Measurements from ENCODE around the gene NKX1-2.
A peak's percentile ranks its signal among the peaks of the same experiment; 100 is the strongest.
"Not testable (repeated sequence)": the region's sequence is repeated elsewhere in the genome, so short reads cannot be mapped to it uniquely, and the experiment has no call there.

Gene NKX1-2

DNA sequence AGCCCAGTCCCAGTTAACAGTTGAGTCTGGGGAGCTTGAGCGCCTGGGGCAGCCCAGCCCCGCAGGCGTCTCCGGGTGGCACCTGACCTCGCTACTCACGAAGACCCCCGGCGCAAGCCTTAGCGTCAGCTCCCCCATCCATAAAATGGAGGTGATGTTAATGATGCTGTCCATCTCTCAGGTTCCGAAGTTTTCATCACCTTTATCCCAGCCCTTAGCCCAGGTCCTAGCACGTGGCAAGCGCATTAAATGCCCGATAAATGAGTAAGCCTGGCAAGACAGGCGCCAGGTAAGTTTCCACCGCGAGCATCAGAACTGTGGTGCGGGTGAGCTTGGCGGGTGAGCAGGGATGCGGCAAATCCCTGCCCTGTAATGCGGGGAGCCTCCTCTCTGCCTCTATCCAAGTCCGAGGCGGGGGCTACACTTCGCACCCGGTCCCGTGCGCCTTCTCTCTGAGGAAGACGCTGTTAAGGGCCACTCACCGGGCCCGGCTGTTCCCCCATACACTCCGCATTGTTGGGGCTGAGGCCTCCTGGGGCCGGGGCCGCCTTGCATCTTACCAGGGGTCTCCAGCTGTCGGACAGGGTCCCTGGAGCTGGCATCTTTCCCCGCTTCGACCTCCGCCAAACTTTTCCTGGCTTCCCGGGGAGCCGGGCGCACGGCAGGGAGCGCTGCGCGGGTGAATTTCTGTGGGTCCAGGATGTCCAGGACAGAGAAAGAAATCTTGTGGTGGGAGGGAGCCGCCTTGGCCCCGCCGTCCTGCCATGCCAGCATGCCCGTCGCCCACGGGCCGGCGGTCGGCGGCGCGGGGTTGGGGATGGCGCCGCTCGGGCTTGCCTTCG, 444 bp downstream of the NKX1-2 start:
- peak; percentile 72 for DNase-seq

DNA sequence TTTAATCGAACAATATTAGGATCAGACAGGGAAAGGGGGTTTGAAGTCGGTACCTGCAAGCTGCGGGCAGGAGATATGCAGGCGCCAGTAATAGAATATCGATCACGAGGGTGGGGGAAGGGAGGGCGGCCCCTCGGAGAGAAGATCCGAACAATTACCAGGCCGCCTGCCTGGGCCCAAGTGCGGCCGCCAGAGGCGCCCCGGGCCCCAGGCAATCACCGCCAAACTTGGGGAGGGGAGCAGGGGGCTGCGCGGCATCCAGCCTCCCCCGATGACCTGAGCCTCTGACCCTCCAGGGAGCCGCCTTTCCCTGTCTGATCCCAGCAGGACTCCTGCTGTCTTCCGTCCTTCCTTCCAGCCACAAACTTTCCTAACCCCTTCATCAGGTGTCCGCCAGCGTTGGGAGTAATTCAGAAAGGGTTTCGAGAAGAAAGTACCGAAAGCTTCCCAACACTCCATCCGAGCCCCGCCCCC, 1.1 kb downstream of the NKX1-2 start:
- peak; percentile 33 for DNase-seq

DNA sequence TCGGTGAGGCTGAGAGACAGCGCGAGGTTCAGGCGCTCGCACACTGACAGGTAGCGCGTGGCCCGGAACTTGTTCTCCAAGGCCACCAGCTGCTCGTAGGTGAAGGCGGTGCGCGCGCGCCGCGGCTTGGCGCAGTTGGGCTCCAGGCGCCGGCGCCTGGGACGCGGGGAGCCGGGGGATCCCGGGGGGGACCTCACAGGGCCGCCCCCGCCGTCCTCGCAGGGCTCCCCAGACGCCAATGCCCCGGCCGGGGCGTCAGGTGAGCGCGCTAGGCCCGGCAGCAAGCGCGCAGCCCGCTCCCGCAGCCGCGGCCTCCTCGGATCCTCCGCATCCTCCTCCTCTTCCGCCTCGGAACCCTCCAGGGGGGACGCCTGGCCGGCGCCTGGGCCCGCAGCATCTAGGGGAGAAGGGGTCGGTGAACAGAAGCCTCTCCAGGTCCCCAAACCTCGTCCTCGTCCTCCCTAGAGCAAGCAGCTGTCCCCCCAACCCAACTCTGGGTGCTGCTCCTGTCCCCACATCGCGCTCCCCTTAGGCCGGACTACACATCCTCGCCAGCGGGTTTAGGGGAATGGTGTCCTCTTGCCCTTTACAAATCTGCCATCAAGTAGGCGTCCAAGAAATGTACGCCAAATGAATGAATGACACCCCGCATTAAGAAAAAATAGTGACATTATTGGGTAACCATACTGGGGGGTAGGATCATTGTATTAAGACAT, 1.9 kb downstream of the NKX1-2 start:
- peak; percentile 68 for DNase-seq

DNA sequence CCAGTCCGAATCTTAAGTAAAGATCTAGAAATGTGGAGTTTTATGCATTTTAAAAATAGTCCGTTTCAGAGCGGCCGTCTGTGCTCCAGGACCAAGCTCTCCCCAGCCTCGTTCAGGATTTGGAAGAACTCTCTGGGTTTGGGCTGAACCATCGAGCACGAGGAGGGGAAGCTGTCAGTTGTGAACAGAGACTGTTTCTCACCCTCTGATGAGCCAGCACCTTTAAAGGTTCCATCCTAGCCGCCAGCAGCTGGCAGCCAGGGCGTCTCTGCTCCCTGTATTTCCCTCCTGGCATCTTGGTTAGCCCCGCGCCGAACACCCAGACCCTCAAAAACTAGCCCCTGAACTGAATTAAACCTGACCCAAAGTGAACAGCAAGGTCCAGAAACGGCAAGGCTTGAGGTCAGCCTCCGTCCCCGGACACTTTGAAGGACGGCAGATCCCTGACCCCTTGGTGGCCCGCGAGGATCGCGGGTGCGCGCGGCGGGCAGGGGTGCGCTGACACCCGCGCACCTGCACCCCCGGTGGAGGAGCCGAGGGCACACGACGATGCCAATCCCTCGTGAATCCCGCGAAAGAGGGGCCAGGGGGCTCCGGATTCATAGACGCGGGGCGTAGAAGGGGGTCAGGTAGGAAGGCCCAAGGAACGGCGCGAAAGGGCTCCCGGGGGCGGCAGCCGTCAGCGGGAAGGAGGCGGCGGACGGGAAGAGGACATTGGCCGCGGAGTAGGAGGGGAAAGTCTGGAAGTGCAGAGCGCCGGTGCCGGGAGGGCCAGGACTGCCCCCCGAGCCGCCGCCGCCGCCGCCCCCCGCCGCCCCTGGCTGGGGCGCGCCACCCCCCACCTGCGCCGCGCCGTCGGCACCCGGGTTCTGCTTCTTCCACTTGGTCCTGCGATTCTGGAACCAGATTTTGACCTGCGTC, 2.7 kb downstream of the NKX1-2 start:
- DNase-seq = no peak

DNA sequence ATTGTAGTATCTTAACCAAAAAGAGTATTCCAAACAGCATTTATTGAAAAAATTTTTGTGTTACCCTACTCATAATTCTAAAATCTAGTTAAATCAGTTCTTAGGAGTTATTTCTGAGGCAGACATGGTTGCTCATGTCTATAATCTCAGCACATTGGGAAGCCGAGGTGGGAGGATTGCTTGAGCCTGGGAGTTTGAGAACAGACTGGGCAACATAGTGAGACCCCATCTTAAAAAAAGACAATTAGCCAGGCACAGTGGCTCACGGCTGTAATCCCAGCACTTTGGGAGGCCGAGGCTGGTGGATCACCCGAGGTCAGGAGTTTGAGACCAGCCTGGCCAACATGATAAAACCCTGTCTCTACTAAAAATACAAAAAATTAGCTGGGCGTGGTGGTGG, 8.1 kb downstream of the NKX1-2 start:
- DNase-seq = not testable (repeated sequence)

DNA sequence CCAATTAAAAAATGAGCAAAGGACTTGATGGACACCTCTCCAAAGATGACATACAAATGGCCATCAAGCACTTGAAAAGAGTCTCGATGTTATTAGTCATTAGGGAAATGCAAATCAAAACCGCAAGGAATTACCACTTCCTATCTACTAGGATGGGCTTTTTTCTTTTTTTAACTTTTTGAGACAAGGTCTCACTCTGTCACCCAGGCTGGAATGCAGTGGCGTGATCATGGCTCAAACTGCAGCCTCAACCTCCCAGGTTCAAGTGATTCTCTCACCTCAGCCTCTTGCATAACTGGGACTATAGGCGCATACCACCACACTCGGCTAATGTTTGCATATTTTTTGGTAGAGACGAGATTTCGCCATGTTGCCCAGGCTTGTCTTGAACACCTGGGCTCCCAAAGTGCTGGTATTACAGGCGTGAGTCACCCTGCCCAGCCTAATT, 13.6 kb downstream of the NKX1-2 start:
- no peak for DNase-seq

GRCh38 chr10:124435683-124436082, 14.2 kb downstream of the NKX1-2 start:
- not testable (repeated sequence) for DNase-seq

DNA sequence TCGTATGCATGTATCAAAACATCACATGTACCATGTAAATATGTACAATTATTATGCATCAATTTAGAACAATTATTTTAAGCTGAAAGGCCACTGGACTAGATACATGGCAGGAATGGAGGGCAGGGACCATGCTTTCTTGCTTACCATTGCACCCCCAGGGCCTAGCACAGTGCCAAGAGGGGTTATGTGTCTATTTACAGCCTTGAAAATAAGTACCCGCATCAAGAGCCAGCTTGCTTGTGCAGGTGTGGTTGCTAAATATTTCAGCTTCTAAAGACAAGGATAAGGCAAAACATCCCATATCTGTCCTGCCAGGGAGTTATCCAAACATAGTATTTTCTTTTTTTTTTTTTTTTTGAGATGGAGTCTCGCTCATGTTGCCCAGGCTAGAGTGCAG, 16.4 kb downstream of the NKX1-2 start:
- no peak for DNase-seq

GRCh38 chr10:124430077-124430476, 19.8 kb downstream of the NKX1-2 start:
- DNase-seq = no peak

DNA sequence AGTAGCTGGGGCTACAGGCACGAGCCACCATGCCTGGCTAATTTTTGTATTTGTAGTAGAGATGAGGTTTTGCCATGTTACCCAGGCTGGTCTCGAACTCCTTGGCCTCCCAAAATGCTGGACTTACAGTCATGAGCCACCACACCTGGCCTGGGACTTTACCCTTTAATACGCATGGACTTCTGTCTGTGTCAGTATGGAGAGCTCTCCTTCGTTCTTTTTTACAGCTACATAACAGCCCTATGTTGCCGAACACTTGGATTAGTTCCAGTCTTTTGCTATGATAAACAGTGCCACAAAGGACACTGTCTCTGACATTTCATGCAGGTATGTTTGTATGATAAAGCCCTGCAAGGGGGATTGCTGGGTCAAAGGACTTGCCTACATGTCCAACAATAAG, 20.3 kb downstream of the NKX1-2 start:
- DNase-seq = no peak

DNA sequence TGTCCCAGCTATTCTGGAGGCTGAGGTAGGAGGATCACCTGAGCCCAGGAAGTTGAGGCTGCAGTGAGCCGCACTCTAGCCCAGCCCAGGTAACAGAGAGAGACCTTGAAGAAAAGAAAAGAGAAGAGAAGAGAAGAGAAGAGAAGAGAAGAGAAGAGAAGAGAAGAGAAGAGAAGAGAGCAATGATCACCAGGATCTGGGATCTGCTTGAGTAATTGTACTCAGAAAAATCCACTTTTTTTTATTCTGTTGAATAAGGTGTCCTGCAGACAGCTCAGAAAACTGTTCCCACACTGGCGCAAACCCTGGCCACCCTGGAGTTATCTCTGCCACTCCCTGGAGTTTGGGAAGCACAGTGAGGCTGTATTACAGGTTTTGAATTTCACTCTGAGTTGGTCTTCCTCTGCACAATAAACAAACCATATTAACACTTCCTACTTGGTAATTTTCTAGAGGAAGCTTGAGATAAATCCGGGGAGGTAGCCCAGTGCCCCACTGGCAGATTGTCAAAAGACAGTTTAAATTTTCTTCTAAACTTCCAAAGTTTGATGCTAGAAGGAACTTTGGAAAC, 21.5 kb downstream of the NKX1-2 start:
- DNase-seq = no peak

DNA sequence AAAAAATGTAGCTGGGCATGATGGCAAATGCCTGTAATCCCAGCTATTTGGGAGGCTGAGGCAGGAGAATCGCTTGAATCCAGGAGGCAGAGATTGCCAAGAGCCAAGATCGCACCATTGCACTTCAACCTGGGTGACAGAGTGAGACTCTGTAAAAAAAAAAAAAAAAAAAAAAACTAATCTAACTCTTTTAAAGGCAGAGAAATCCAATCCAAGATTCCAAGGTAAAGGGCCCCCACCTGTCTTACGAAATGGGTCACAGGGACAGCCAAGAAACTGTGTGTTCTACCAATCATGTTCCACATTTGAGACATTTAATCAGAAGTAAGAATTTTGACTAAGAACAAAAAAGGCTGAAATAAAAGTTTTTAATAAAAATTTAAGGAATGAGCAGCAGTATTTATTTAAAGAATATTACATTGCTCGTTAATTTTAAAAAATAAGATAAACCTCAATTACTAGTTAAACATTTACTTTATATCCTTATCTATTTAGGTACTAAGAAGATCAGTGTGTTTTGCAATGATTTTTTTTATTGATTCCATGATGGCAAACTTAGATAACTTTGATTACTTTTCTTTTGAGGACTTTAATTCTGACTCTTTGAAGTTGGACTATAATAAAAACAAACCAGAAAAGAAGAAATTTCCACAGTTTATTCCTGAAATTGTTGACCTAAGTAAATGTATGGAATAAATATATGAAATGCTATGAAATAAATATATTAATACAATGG, 24.4 kb downstream of the NKX1-2 start:
- no peak for DNase-seq

DNA sequence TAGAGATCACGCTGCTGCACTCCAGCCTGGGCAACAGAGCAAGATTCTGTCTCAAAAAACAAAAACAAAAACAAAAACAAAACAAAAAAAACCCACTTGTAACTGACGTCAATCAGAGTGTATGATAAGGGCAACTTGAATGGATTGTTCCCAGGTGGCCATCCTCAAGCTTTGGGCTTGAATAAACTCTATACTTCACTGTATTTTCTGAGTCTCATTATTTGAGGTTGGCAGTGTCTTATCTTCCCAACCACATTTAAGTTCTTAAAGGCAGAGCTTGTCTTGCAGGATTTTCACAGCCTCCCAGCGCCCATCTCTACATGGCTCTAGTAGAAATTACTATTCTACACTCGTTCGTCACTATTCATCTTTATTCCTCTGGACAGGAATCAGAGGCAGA, 26.0 kb downstream of the NKX1-2 start:
- no peak for DNase-seq

- no peak for DNase-seq
Observed at GRCh38 chr10:124422742-124423141, 27.1 kb downstream of the NKX1-2 start.

GRCh38 chr10:124420254-124420653, 29.6 kb downstream of the NKX1-2 start:
- no peak for DNase-seq

DNA sequence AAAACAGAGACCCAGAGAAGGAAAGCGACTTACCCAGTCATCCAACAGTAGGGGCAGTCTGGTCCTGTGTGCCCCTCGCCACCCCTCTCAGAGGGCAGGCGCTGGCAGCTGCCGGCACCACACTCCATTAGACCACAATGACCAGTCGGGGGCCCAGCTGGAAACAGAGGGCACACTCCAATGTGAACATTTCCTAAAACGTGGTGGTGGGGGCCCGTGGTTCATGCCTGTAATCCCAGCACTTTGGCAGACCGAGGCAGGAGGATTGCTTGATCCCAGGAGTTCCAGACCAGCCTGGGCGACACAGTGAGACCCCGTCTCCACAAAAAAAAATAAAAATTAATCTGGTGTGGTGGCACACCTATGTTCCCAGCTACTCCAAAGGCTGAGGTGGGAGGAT, 30.2 kb downstream of the NKX1-2 start:
- no peak for DNase-seq

DNA sequence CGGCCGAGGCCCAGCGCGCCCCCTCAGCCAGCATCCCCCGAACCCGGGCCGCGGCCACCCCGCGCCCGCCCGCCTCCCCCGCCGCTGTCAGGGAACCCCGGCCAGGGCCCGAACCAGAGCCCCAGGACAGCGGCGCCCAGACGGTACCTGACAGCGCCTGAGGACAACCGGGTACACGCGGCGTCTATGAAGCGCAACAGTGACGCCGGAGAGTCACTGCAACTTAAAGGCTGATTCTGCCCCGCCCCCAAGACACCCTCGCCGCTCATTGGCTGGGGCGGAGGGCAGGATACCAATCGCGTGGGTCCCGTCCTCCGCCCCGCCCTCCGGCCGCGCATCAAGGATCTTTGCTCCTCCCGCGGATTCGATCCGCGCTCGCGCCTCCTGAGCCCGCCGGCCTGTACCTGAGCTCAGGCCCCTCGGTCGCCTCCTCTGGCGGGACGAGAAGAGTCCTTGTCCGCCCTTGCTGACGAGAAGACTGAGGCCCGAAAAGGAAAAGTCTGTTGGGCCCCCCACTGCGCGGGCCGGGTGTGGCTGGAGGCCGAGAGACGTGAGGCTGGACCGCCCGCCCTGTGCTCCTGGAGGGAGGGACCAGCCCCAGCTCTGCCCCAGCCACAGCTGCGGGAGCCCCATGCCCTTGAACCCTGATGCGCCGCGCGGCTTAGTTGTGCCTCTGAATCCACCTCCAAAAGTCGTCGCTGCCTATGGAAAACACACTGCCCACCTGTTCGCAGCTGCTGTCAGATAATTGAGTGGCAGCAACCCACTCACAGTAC, 30.9 kb downstream of the NKX1-2 start, which contains the start of gene OAT:
Gene OAT, minus strand, starts transcription at position 198 of the 776 bp plus-strand sequence. CDS start 6,752 bp downstream, outside the sequence.
- peak; percentile 87 for DNase-seq

GRCh38 chr10:124417895-124418725, 31.7 kb downstream of the NKX1-2 start:
- DNase-seq = peak; percentile 94

- DNase-seq = no peak
Observed at GRCh38 chr10:124416733-124417132, 33.1 kb downstream of the NKX1-2 start.
